Cardiac muscle cell (in vitro differentiated cells and primary cell): ENCODE measurements around the gene OPHN1. TPM values are rescaled to one million over a fixed set of nuclear protein-coding genes. Genes with fewer than 3 reads are reported as not detected.

Source experiments
- DNase-seq, 2 donors: peaks; one replicate each; pipeline versions ENCODE4 v3.0.0 to v3.0.0-alpha.2; 2010 to 2017; ENCODE audit warnings: low read depth in 1 of 2, low spot score in 1 of 2
- H3K27ac ChIP-seq: fragments of 200-600 bp; sonication (generic); 2 replicates; pipeline ENCODE4 v1.5.1; 2016
- H3K27me3 ChIP-seq: fragments of 200-600 bp; sonication (generic); 2 replicates; pipeline ENCODE4 v1.6.0; 2016; ENCODE audit warnings: control low read depth
- H3K36me3 ChIP-seq: fragments of 200-600 bp; sonication (generic); 2 replicates; pipeline ENCODE4 v1.5.1; 2016; ENCODE audit warnings: control low read depth
- H3K4me1 ChIP-seq: fragments of 200-600 bp; sonication (generic); 2 replicates; pipeline ENCODE4 v1.8.1; 2017; ENCODE audit warnings: low read depth, mild to moderate bottlenecking, mixed run types
- H3K4me3 ChIP-seq: fragments of 200-600 bp; sonication (generic); 2 replicates; pipeline ENCODE4 v1.5.1; 2016; ENCODE audit warnings: mild to moderate bottlenecking
- H3K9me3 ChIP-seq: fragments of 200-600 bp; sonication (generic); 2 replicates; pipeline ENCODE4 v1.5.1; 2017; ENCODE audit warnings: low read depth, mild to moderate bottlenecking, control low read depth
- polyA plus RNA-seq: library from polyadenylated mRNA; unstranded; fragments of >200 nt; fragmentation: Nextera tagmentation; extraction: Ambion mirVana; gene quantifications from 2 replicates; pipeline ENCODE4 v1.2.1, GENCODE V29; 2016
- total RNA-seq: library from RNA; depleted of rRNA; stranded (reverse); fragments of >200 nt; gene quantifications from 2 replicates; pipeline ENCODE4 v1.2.3, GENCODE V29; 2016
- TF ChIP-seq, protein P1 (sequence below): IDR thresholded peaks from 2 replicates; pipeline ENCODE4 v1.5.1; 2012; ENCODE audit warnings: low read depth, mild to moderate bottlenecking, low read length

The OPHN1 gene
- total and polyA plus RNA-seq, 2 experiments from 2014 or later: 2.4 to 4.7 TPM

DNA sequence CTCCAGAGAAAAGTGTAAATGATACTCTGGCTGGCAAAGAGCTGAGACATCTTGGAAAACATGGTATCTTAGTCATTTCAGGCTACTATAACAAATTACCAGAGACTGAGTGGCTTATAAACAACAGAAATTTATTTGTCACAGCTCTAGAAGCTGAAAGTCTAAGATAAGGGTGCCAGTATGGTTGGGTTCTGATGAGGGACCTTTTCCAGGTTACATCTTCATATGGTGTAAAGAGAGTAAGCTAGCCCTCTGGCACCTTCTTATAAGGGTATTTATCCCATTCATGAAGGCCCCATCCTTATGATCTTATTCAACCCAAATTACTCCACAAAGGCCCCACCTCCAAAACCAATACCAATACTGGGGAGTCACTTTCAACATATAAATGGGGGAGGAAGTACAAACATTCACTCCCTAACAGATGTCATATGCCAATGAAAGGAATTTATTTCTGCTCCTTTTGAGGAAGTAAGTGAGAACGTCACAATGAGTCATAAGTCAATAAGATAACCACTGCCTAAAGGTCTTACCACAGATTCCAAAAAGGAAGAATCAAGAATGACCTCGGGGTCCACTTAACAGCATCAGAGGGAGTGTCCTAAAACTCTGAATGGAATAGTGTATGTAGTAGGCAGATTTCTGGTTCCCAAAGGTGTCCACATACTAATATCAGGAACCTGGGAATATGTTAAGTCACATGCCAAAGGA is 246.6 kb downstream of the OPHN1 start:
- Histone ChIP-seq H3K4me1 (no peaks in the 10 kb centered on the region), H3K9me3 (no peaks in the 10 kb centered on the region), H3K4me3 (no peak overlapping the region), H3K27ac (no peak overlapping the region), H3K36me3 (no peaks in the 10 kb centered on the region), H3K27me3 (no peaks in the 10 kb centered on the region)
- no peak for DNase-seq
- TF ChIP-seq, protein P1, sequence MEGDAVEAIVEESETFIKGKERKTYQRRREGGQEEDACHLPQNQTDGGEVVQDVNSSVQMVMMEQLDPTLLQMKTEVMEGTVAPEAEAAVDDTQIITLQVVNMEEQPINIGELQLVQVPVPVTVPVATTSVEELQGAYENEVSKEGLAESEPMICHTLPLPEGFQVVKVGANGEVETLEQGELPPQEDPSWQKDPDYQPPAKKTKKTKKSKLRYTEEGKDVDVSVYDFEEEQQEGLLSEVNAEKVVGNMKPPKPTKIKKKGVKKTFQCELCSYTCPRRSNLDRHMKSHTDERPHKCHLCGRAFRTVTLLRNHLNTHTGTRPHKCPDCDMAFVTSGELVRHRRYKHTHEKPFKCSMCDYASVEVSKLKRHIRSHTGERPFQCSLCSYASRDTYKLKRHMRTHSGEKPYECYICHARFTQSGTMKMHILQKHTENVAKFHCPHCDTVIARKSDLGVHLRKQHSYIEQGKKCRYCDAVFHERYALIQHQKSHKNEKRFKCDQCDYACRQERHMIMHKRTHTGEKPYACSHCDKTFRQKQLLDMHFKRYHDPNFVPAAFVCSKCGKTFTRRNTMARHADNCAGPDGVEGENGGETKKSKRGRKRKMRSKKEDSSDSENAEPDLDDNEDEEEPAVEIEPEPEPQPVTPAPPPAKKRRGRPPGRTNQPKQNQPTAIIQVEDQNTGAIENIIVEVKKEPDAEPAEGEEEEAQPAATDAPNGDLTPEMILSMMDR: no peak

DNA sequence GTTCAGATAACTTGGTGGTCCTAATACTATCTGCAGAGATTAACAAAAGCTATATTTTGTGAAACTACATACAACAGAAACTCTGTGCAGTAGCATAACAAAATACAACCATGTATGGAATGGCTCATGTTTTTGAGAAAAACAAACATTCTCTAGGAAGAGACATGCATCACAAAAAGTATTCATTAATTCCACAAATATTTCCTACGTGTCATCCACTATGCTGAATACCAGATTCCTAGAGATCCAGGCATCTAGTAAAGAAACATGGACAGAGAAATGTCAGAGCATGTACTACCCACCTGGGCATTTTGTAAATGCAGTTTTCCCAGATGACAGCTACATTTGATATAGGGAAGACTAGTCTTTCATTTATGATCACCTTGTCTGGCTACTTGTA is 248.1 kb downstream of the OPHN1 start:
- no peaks in the 10 kb centered on the region for H3K27me3 ChIP-seq
- H3K4me1 ChIP-seq: no peaks in the 10 kb centered on the region
- H3K4me3 ChIP-seq: no peak overlapping the region
- no peaks in the 10 kb centered on the region for H3K36me3 ChIP-seq
- no peak overlapping the region for H3K27ac ChIP-seq
- TF ChIP-seq, protein P1: no peak
- no peak for DNase-seq
- H3K9me3 ChIP-seq: no peaks in the 10 kb centered on the region

DNA sequence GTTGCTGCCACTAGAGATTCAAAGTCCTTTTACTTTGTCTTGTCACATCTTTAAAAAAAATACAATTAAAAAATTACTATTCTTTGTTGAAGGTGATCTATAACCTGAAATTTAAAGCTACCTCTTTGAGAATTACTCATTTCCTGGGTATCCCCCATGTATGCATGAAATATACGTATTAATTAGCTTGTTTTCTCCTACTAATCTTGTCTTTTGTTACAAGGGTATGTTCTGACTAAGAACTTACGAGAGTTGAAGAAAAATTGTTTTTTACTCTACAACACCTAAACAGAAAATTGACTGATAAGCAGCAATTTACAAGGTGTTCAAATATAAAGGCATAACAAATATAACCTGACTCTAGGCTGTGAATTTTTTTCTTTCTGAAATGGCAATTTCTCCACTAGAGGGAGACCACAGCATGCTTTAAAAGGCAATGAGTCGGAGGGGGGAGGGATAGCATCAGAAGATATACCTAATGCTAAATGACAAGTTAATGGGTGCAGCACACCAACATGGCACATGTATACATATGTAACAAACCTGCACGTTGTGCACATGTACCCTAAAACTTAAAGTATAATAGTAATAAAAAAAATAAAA is 249.6 kb downstream of the OPHN1 start:
- H3K9me3 ChIP-seq: no peaks in the 10 kb centered on the region
- TF ChIP-seq, protein P1: peak; percentile 47
- H3K4me3 ChIP-seq: no peak overlapping the region
- DNase-seq: peak; percentile 32 to 52
- no peaks in the 10 kb centered on the region for H3K27me3 ChIP-seq
- no peak overlapping the region for H3K27ac ChIP-seq
- no peaks in the 10 kb centered on the region for H3K4me1 ChIP-seq
- no peaks in the 10 kb centered on the region for H3K36me3 ChIP-seq

DNA sequence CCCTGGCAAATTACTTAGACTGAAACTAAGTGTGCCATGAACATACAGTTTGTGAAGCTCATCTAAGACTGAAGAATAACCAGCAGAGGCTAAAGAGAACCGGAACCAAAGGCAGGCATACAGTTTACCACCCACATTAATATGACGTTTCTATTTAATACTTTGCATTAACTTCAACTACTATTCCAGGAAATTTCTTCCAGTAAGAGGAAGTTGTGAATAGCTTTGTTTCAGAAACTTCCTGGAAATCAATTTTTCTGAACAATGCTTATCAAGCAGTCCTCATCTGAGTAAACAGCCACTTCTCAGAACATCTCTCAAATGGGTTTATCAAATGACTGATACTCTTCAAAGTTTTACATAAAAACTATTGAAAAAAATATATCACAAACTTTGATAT is 252.7 kb downstream of the OPHN1 start:
- DNase-seq: no peak
- H3K4me1 ChIP-seq: no peaks in the 10 kb centered on the region
- H3K36me3 ChIP-seq: no peaks in the 10 kb centered on the region
- no peak overlapping the region for H3K27ac ChIP-seq
- TF ChIP-seq, protein P1: no peak
- no peaks in the 10 kb centered on the region for H3K27me3 ChIP-seq
- H3K4me3 ChIP-seq: no peak overlapping the region
- H3K9me3 ChIP-seq: no peaks in the 10 kb centered on the region

DNA sequence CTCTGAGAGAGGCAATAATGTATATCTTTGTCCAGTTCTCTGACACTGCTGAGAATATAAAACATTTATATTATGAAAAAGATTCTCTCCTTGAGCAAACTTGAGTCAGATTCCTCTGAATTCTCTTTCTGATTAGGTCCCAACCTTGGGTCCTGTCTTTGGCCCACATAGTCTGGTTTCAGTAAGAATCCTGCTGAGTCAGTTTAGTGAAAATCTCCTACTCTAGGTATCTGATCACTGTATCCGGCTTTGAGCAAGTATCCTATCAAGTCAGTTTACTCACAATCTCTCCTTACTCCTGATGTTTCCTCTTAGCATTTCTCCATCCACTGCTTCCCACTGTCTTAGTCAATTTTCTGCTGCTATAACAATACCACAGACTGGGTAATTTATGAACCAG is 253.9 kb downstream of the OPHN1 start:
- Histone ChIP-seq H3K4me3 (no peak overlapping the region), H3K4me1 (no peaks in the 10 kb centered on the region), H3K27me3 (no peaks in the 10 kb centered on the region), H3K36me3 (no peaks in the 10 kb centered on the region), H3K27ac (no peak overlapping the region), H3K9me3 (no peaks in the 10 kb centered on the region)
- TF ChIP-seq, protein P1: no peak
- no peak for DNase-seq
